ENCODE measurements around the gene BCAS3. TPM values are rescaled to one million over a fixed set of nuclear protein-coding genes. Genes with fewer than 3 reads are reported as not detected.

BCAS3 gene
- total RNA-seq, 1 donor from 2014 or later: 64.9 TPM

- peaks cover 71% of the 10 kb centered on the region for H3K4me1 Mint-ChIP-seq
- DNase-seq (ENCODE audit: low spot score in 2 of 2, unreplicated experiment in 2 of 2): no peak
- no peak for TF ChIP-seq CTCF (IDR thresholded peaks at IDR 0.05; ENCODE audit: unreplicated experiment)
- peak overlapping the region; percentile 85 for H3K27ac Mint-ChIP-seq
- no peaks in the 10 kb centered on the region for H3K36me3 Mint-ChIP-seq
- no peaks in the 10 kb centered on the region for H3K27me3 Mint-ChIP-seq (ENCODE audit: low read depth)
- H3K4me3 Mint-ChIP-seq: no peak overlapping the region
- no peaks in the 10 kb centered on the region for H3K9me3 Mint-ChIP-seq
Measured at GRCh38 chr17:61221597-61222471, 544.2 kb downstream of the BCAS3 start.

- Mint-ChIP-seq H3K36me3 (no peaks in the 10 kb centered on the region), H3K9me3 (no peaks in the 10 kb centered on the region), H3K4me3 (no peak overlapping the region), H3K4me1 (peaks cover 76% of the 10 kb centered on the region), H3K27me3 (ENCODE audit: low read depth) (no peaks in the 10 kb centered on the region), H3K27ac (peak overlapping the region; percentile 85)
- no peak for DNase-seq (ENCODE audit: low spot score in 2 of 2, unreplicated experiment in 2 of 2)
- TF ChIP-seq CTCF (IDR thresholded peaks at IDR 0.05; ENCODE audit: unreplicated experiment): no peak
Measured at GRCh38 chr17:61223725-61224124, 546.1 kb downstream of the BCAS3 start.

- no peak for TF ChIP-seq CTCF (IDR thresholded peaks at IDR 0.05; ENCODE audit: unreplicated experiment)
- Mint-ChIP-seq H3K4me3 (no peak overlapping the region), H3K27me3 (ENCODE audit: low read depth) (no peaks in the 10 kb centered on the region), H3K27ac (peak overlapping the region; percentile 57), H3K36me3 (no peaks in the 10 kb centered on the region), H3K9me3 (no peaks in the 10 kb centered on the region), H3K4me1 (peaks cover 66% of the 10 kb centered on the region)
- DNase-seq (ENCODE audit: low spot score in 2 of 2, unreplicated experiment in 2 of 2): no peak
Measured at GRCh38 chr17:61225178-61225882, 547.7 kb downstream of the BCAS3 start.

- Mint-ChIP-seq H3K27ac (peak overlapping the region; percentile 44), H3K9me3 (no peaks in the 10 kb centered on the region), H3K36me3 (no peaks in the 10 kb centered on the region), H3K4me3 (no peak overlapping the region), H3K27me3 (ENCODE audit: low read depth) (no peaks in the 10 kb centered on the region), H3K4me1 (peaks cover 66% of the 10 kb centered on the region)
- no peak for TF ChIP-seq CTCF (IDR thresholded peaks at IDR 0.05; ENCODE audit: unreplicated experiment)
- no peak for DNase-seq (ENCODE audit: low spot score in 2 of 2, unreplicated experiment in 2 of 2)
Measured at GRCh38 chr17:61227866-61228265, 550.2 kb downstream of the BCAS3 start.

GRCh38 chr17:61230461-61230860, 552.8 kb downstream of the BCAS3 start:
- Mint-ChIP-seq H3K4me1 (peaks cover 78% of the 10 kb centered on the region), H3K27ac (peak overlapping the region; percentile 95), H3K36me3 (no peaks in the 10 kb centered on the region), H3K4me3 (no peak overlapping the region), H3K9me3 (no peaks in the 10 kb centered on the region), H3K27me3 (ENCODE audit: low read depth) (no peaks in the 10 kb centered on the region)
- no peak for DNase-seq (ENCODE audit: low spot score in 2 of 2, unreplicated experiment in 2 of 2)
- no peak for TF ChIP-seq CTCF (IDR thresholded peaks at IDR 0.05; ENCODE audit: unreplicated experiment)
